Activated naive CD8-positive, alpha-beta T cell treated with anti-CD3 and anti-CD28 coated beads, Interleukin-2, amount 50 U/mL, for 16 hours (primary cell): ENCODE results near the gene RBM47.
"Not testable (repeated sequence)": the region's sequence is repeated elsewhere in the genome, so short reads cannot be mapped to it uniquely, and the experiment has no call there.

Source experiments
- DNase-seq: peaks from one replicate; pipeline ENCODE4 v3.0.0-alpha.2; 2020; ENCODE audit warnings: low read depth, low spot score

RBM47 gene

DNA sequence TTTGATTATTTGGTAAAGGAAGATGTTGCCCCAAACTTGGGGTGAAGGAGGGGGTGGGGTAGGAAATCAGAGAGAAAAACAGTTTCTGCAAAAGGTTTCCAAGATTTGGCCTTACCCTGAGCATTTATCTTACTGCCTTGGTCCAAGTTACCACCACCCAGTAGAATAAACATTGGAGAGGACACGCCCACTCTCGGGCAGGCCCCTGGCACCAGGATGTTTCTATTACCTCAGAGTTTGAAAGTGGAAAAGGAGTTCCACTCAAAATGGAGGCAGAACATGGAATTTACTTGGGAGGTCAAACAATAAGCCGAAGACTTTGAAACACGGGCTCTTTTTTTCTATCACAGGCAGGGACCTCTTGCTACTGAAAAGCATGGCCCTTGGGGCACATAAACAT lies 180.8 kb downstream of the RBM47 start:
- DNase-seq = no peak

DNA sequence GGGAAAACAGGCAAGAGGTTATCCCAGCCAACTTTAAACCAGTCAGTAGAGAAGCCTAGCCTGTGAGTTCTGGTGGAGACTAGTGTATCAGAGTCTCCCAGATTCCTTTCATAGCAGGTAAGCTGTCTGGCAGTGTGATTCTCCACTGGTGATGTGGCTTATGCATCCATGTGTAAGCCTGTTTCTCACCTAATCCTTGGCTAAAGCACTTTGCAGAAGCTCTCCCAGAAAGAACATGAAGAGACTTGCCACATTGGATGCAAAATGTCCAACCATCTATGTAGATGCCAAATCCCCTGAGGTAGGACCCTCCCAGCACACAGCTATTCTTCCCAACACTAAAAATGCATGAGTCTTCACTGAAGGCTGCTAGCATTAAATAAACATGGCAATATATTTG lies 182.8 kb downstream of the RBM47 start:
- no peak for DNase-seq

DNA sequence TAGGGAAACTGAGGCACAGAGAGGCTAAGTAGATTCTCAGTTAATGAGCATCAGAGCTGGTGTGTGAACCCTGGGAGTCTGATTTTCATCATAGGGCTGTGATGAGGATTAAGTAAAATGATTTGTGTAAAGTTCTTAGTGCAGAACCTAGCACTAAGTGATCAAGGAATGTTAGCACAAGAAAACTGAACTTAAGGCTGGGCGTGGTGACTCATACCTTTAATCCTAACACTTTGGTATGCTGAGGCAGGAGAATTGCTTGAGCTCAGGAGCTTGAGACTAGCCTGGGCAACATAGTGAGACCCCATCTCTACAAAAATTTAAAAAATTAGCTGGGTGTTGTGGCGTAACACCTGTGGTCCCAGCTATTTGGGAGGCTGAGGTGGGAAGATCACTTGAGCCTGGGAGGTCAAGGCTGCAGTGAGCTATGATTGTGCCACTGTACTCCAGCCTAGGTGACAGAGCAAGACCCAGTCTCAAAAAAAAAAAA lies 183.4 kb downstream of the RBM47 start:
- not testable (repeated sequence) for DNase-seq

DNA sequence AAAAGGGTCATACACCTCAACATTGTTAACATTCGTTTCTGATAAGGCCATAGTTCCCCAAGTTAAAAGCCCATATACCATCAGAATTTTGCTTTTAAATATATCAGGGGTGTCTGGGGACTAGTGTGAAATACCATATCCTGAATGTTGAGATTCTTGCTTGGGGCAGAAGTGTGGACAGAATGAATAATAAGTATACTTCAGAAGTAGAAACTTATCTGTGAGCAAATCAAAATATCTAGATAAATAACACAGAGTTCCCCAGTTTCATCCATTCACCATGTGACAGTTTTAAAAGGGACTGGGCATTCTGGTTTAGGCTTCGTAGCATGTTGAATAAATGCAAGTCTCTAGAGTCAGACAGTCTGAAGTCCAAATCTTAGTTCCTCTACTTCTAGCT lies 184.0 kb downstream of the RBM47 start:
- no peak for DNase-seq

DNA sequence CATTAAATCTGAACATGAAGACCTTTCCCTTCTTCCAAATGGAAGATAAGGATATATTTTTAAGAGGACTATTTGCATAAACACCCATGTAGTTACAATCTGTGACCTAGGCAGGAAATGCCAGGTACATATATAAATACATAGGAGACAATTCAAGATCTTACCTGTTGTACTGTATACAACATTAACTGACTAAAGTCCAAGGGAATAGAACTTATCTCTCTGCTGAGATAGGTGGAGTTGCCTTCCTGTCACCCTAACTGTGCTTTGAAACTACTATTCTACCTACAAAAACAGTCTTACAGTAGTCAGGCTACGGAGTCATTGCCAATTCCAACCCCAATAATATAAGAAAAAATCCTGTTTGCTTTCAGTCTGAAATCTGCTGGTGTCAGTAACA lies 188.2 kb downstream of the RBM47 start:
- DNase-seq = no peak

DNA sequence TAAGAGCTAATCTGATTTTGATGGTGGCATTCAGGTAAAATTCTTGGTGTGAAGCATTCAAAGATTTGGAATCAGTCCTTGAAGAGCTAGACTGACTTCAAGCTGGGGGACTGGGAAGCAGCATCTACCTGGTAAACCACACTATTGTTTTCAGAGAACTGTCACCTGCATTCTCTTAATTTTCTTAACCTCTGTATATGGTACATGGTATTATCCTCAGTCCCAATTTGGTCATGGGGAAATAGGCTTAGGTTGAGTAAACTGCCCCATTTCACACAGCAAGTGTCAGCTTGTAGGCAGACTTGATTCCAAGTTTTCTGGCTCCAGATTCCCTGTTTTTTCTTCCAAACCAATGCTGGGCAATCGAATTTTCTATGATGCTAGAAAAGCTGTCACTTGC lies 190.1 kb downstream of the RBM47 start:
- no peak for DNase-seq

DNA sequence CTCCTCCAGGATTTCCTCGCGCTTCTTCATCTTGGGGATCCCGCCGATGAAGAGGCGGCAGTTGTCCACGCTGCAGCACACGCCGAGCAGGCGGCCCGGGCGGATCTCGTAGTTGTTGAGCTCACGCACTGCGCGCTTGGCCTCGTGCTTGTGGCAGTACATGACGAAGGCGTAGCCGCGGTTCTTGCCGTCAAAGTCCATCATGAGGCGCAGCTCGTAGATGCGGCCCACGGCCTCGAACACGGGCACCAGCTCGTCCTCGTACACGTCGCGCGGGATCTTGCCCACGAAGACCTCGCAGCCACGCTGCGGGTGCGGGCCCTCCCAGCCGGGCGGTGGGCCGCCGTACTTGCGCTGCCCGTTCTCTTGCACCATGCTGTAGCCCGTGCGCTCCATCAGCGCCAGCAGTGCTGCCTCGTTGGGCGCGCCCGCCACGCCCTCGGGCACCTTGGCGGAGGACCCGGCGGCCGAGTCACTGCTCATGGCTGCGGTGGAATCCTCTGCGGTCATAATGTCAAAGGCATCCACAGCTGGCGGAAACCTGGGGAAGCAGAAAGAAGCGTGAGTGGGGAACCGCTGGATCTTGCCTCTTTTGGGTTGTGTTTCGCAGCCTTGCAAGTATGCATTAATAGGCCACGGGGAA lies 191.2 kb downstream of the RBM47 start:
- DNase-seq = no peak

DNA sequence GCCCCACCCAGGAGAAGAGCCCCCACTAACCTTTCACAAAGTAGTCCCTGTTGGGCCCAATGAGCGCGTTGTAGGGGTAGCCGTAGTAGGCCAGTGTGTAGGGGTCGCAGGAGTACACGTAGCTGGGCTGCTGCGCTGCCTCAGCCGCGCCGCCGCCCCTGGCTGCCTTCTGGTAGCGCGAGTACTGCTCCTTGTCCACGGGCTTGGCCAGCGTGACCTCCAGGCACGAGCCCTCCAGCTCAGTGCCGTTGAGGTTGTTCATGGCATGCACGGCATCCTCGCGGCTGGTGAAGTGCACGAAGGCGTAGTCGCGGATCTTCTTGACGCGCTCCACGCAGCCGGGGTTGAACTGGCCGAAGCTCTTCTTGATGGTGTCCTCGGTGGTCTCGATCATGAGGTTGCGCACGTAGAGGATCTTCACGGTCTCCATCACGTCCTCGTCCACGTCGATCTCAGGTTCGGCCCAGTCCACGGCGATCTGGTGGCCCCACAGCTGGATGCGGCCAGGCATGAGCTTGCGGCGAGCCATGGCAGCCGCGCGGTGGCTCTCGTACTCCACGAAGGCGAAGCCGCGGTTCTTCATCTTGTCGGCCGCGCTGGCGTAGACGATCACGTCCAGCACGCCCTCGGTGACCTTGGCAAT lies 191.8 kb downstream of the RBM47 start:
- DNase-seq = no peak

DNA sequence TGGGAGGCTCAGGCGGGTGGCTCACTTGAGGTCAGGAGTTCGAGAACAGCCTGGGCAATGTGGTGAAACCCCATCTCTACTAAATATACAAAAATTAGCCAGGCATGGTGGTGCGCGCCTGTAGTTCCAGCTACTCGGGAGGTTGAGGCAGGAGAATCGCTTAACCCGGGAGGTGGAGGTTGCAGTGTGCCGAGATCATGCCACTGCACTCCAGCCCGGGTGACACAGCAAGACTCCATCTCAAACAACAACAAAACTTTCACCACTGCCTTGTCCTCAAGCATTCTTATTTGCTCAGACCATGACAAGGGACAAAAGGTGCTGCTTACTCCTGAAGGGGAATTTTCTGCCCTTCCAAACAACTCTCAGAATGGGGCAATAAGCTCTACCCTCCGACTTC lies 194.4 kb downstream of the RBM47 start:
- DNase-seq = not testable (repeated sequence)

DNA sequence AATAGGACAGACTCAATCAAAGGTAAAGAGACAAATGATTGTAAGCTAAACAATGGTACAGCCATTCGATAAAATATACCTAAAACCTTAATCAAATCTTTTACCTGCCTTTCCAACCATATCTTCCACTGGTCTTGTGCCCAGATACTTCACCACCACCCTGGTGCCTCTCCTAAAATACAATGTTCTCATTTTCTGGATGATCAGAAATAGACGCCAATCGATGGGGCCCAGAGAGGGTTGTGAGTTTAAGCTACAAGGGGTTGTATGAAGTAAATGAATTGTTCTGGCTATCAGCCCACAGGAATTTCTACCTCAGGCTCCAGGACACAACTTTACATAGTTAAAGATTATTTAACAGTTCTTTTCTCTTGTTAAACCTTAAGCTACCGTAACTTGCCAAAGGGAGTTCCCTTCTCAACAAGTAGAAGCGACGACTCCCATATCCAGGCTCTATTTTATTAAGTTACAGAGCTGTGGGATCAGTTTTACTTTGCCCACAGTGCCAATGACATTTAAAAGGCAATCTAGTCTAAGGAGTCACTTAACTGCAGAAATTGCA lies 195.5 kb downstream of the RBM47 start:
- DNase-seq = no peak

DNA sequence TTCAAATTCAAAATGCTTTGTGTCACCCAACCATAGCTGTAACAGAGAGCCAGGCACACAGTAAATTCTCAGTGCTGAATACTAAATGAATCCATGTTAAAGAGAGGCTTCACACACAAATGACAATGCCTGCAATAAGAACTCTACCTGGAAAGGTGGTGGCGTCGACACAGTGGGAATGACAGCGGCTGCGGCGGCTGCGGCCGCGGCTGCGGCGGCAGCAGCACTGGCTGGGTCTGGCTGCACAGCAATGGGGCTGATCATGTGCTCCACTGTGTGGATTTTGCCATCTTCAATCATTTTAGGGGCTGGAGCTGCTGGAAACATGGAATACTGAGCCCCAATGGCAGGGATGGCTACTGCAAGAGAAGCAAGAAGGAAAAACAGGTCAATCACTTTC lies 197.2 kb downstream of the RBM47 start:
- no peak for DNase-seq

DNA sequence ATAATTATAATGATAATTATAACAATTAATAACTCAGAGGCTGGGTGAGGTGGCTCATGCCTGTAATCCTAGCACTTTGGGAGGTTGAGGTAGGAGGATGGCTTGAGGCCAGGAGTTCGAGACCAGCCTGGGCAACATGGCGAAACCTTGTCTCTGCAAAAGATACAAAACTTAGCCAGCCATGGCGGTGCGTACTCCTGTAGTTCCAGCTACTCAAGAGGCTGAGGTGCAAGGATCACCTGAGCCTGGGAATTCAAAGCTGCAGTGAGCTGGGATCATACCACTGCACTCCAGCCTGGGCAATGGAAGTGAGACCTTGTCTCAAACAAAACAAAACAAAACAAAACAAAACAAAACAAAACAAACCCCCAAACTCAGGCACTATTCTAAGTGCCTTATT lies 201.8 kb downstream of the RBM47 start:
- DNase-seq = not testable (repeated sequence)

DNA sequence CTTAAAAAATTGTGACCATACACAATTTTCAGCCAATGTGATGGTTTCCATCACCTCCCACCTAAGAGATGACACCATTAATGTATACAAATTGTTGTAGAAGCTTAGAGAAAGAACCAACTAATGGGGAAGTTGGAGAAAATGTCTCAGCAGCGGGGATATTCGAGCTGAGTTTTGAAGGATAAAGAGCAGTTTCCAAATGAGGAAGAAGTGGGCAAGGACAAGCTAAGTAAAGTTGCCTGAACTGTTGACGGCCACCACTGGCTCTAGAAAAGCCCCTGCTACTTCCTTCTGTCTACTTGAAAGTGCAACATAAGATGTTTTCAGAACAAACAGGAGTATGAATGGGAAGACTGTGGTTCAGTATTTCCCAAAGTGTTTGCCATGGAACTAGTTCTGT lies 202.5 kb downstream of the RBM47 start:
- DNase-seq = no peak

DNA sequence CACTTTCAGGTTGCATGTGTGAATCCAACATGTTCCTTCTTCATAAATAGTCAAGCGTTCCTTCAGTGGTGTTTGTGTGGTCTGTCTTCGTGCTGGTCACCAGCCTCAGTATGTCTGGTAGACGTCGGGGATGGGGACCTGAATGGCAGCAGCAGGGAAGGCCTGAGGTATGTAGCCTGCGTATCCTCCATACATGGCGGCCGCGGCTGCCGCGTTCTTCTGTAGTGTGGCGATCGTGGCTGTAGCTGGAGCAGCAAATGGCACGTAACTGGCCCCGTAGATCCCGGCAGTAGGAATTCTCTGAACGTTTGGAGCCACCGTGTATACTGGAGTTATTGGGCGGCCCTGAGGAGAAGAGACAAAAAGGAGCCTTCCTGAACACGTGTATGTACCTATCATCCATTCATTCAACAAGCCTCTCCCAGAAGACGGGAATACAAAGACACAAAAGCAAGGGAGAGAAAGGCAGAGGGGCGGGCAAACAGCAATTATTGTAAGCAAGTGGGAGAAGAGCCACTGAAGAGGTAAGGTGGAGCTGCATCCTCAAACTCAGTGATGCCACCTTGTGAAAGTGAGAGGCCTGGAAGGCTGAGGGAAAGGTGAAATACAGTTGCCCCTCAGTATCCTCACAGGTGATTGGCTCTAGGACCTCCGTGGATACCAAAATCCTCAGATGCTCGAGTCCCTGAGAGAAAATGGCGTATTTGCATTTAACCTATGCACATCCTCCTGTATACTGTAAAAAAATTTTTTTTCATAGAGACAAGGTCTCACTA lies 203.7 kb downstream of the RBM47 start:
- no peak for DNase-seq

DNA sequence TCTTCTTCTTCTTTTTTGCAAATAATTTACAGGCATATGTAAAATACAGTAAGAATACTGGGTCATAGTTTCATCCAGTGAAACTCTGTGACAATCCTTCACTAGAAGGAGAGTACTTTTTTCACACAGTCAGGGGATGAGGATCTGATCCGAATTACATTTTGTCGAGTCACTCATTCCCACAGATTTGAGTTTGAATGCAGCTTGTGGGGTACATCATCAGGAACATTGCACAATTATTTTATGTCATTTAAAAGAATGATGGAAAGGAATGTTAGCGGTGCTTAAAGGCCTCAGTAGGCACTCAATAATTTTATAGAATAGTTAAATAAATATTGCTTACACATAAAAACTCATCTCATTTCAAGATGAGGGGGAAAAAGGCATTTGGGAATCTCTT lies 205.9 kb downstream of the RBM47 start:
- no peak for DNase-seq

DNA sequence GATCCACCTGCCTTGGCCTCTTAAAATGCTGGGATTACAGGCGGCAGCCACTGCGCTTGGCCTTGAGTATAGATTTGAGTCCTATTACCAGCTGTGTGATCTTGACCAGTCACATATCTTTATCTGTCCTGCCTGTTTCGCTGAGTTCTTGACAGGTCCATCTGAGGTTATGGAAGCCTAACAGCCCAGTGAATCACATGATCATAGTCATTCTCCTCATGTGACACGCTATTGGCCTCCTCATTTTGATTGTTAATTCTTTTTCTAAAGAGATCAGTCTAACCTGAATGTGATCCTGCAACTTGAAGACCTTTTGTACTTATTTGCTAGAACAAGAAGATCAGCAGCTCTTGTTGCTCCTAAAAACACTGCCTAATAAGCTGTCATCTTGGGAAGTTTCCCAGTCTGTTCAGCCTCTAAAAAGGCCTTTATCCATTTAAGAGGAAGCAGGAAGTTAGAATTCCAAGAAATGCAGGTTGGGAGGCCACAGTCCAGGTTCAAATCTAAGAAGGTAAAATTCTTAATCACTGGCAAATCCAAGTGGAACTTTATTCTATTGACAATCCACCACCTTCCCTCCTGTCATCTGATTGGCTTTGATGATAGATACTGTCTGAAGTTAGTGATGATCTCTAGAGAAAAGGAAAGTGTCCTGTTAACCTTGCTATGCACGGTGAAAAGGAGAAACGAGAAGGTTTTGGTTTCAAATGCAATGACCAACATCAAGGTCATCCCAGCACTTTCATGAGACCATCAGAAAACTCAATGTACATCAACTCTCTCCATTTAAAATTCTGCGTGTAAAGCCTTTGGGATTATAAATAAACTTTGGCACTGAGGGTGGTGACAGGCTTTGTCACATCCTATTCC lies 207.6 kb downstream of the RBM47 start:
- DNase-seq = no peak

DNA sequence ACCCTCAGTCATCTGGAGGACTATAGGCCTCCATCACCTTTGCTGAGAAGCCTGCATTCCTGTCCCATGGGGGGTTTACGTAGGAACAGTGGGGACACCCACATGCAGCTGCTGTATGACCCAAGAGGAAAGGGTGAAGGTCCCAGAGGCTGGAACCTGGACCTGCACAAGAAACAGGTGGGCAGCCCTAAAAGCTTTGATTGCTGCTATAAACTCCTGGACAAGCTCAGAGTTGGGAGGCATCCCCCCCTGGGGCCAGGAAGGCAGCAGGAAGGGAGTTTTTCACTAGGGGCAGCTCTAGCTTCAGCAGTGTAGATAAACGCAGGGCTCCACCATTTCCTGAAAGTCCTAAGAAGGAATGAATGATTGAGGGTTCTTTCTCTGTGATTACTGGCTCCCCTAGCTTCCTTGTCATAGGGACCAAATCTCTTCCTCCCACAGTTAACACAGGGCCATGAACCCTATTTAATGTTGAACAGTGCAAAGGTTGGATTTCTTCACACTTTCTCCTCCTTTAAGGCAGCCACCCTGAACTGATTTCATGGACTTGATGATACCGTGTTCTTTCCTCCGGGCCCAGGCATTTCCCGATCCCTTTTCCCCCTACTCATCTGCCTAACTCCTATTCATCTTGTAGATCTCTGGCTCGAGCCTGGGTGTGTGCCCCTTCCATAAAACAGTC lies 210.3 kb downstream of the RBM47 start:
- no peak for DNase-seq

DNA sequence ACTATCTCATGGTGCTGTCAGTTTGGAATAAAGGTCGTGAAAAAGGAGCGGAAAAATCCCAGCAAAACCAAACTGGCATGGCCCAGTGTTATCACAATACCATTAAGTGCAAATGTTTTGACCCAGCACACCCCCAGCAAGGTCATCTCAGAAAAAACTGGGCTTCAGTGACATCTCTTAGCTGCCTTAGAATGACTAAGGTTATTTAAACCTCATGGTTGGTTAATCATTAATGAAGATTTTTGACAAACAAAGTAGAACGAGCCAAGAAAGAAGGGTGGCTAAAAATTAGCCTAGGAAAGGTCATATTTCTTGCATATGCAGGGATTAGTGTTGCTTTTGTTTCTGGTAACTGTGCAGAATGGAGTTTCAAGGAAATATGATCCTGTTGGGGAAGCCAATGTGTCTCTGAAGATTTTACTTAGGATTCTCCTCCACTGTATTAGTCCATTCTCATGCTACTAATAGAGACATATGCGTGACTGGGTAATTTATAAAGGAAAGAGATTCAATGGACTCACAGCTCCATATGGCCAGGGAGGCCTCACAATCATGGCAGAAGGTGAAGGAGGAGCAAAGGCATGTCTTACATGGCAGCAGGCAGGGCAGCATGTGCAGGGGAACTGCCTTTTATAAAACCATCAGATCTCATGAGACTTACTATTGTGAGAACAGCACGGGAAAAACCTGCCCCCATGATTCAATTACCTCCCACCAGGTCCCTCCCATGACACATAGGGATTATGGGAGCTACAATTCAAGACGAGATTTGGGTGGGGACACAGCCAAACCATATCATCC lies 211.0 kb downstream of the RBM47 start:
- DNase-seq = no peak

DNA sequence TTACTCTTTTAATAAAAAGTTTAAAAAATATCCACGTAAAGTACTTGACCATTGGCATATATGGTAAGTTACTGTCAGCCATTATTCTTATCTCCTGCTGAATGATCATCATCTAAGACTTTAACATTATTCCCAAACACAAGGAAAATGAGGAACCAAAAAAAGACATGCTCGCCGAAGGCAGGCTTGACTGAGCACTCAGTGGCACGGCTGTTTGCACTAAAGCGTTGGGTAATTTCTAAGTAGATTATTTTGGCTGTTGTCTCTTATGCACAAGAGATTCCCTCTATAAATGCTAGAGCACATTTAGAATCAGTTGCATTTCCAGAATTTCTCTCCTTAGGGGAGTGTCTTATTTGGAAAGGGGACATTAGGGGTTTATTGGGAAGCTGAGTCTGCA lies 211.7 kb downstream of the RBM47 start:
- no peak for DNase-seq

DNA sequence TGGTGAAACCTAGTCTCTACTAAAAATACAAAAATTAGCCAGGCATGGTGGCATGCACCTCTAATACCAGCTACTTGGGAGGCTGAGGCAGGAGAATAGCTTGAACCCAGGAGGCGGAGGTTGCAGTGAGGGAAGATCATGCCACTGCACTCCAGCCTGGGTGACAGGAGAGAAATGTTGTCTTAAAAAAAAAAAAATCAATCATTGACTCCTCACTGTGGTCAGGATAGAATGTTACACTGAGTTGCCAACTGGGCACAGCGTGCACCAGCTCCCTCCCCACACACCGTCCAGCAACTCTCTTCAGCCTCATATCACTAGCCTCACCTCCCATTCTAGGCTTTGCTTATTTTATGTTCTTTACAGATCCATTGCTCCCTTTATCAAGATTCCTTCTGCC lies 215.0 kb downstream of the RBM47 start:
- no peak for DNase-seq
